Brain microvascular endothelial cell (primary cell): ENCODE data around the gene ATAD3A.

Source experiments
- DNase-seq: peaks from one replicate; pipeline ENCODE4 v3.0.0-alpha.2; 2020
- H3K27ac ChIP-seq: fragments of 250-450 bp; sonication (Bioruptor Pico); 2 replicates; pipeline ENCODE4 v1.5.1; 2020; ENCODE audit warnings: mild to moderate bottlenecking, moderate library complexity
- H3K27me3 ChIP-seq: fragments of 250-450 bp; sonication (Bioruptor Pico); replicated peaks from 2 replicates; pipeline ENCODE4 v1.5.1; 2020; ENCODE audit warnings: mild to moderate bottlenecking
- H3K36me3 ChIP-seq: fragments of 250-450 bp; sonication (Bioruptor Pico); replicated peaks from 2 replicates; pipeline ENCODE4 v1.5.1; 2020; ENCODE audit warnings: mild to moderate bottlenecking
- H3K4me3 ChIP-seq: 2 replicates; pipeline ENCODE4 v1.5.1; 2011; ENCODE audit warnings: low read depth, mild to moderate bottlenecking, control low read depth, low read length, moderate library complexity
- CTCF ChIP-seq: IDR thresholded peaks from 2 replicates; pipeline ENCODE4 v1.5.1; 2011; ENCODE audit warnings: low read depth, mild to moderate bottlenecking, moderate library complexity, low read length, control low read depth, inconsistent platforms; ENCODE audit errors: missing control alignments
- in situ Hi-C: cut with HindIII; loops from 2 replicates; pipeline ENCODE4 v1.10.0; 2017; ENCODE audit warnings: low sequenced_read_pairs, low pct_ligation_motif_present

ATAD3A gene

GRCh38 chr1:1582585-1583346, 70.8 kb downstream of the ATAD3A start:
- DNase-seq = no peak
- Histone ChIP-seq H3K27ac (no peak overlapping the region), H3K4me3 (no peak overlapping the region), H3K27me3 (no peaks in the 10 kb centered on the region), H3K36me3 (no peaks in the 10 kb centered on the region)
- TF ChIP-seq CTCF = no peak
- in situ Hi-C loops = no loop called here

DNA sequence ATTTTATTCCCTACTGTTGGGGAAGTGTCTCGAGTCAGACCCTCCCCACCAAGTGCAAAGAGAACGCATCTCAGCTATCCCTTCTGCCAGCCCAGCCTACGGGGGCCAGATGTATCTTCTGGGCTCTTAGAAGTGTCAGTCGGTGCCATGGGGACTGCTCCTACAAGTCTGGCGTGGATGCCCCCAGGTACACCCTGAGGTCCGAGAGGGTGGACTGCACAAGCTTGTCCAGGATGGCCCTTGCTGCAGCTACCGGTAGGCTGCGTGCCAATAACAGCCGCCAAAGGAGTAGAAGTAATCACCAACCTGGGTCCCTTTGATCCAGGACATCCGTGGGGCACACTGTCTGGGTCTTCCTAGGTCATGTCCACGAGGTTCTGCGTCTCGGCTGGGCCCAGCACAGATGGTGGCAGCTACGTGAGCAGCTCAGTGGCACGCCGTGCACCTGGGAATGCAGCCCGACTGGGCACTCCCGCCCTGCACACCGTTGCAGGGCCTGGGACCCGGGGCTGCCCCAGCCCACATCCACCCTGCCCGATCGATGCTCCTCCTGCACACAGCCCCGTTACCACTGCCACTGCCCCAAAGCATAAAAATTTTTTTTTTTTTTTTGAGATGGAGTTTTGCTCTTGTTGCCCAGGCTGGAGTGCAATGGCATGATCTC, 71.5 kb downstream of the ATAD3A start:
- Histone ChIP-seq H3K36me3 (no peaks in the 10 kb centered on the region), H3K27me3 (no peaks in the 10 kb centered on the region), H3K4me3 (no peak overlapping the region), H3K27ac (no peak overlapping the region)
- no peak for TF ChIP-seq CTCF
- in situ Hi-C loops = no loop called here
- DNase-seq = no peak
